Pericardium fibroblast (primary cell): ENCODE measurements around the gene PFN2. TPM values are rescaled to one million over a fixed set of nuclear protein-coding genes. Genes with fewer than 3 reads are reported as not detected.

Experiments used
- total RNA-seq: library from RNA; depleted of rRNA; stranded (reverse); fragments of >200 nt; gene quantifications from 2 replicates; pipeline ENCODE4 v1.2.3, GENCODE V29; 2015

Gene PFN2, protein sequence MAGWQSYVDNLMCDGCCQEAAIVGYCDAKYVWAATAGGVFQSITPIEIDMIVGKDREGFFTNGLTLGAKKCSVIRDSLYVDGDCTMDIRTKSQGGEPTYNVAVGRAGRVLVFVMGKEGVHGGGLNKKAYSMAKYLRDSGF
- total RNA-seq = 74.6 and 114 TPM in 2 replicates

DNA sequence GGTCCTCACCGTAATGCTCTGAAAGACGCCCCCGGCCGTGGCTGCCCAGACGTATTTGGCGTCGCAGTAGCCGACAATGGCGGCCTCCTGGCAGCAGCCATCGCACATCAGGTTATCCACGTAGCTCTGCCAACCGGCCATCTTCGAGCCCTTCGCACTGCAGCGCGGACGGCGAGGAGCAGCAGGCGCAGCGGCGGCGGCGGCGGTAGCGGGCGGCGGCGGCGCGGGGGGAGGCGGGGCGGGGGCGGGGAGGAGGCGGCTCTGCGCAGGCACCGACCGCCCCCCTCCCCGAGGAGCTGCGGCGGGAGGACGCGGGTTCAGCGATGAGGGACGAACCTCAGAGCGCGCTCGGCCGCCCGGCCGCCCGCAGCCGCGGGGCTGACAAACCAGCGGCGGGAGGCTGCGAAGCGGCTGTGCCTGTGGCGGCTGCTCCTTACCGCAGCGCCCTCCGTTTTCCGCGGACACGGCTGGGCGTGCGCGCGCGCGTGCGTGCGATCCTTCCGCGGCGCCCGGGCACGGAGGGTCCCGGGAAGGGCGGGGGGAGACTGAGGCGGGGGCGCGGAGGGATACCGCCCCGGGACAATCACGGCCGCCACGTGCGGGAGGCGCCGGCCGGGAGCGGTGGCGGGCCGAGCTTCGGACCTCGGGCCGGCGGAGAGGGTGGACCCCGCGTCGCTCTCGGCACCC lies at the start of gene PFN2:
Gene PFN2, minus strand, starts transcription at position 180 of the 687 bp plus-strand sequence. Its CDS starts 39 bp downstream, at position 141.

Other genes with a start within 250 kb of the PFN2 start
- 13.0 and 20.1 TPM in 2 replicates for gene COMMD2, start 218.4 kb downstream of the PFN2 start, total RNA-seq
- not detected in 2 replicates for gene ANKUB1, start 178.3 kb downstream of the PFN2 start, total RNA-seq
- 40.9 and 52.3 TPM in 2 replicates for gene RNF13, start 157.7 kb downstream of the PFN2 start, total RNA-seq